ENCODE measurements around the gene MTX2.

- TF ChIP-seq, protein P1, sequence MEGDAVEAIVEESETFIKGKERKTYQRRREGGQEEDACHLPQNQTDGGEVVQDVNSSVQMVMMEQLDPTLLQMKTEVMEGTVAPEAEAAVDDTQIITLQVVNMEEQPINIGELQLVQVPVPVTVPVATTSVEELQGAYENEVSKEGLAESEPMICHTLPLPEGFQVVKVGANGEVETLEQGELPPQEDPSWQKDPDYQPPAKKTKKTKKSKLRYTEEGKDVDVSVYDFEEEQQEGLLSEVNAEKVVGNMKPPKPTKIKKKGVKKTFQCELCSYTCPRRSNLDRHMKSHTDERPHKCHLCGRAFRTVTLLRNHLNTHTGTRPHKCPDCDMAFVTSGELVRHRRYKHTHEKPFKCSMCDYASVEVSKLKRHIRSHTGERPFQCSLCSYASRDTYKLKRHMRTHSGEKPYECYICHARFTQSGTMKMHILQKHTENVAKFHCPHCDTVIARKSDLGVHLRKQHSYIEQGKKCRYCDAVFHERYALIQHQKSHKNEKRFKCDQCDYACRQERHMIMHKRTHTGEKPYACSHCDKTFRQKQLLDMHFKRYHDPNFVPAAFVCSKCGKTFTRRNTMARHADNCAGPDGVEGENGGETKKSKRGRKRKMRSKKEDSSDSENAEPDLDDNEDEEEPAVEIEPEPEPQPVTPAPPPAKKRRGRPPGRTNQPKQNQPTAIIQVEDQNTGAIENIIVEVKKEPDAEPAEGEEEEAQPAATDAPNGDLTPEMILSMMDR (IDR thresholded peaks at IDR 0.05): no peak
- no peak for TF ChIP-seq POLR2A (IDR thresholded peaks at IDR 0.05)
Observed at GRCh38 chr2:176378323-176378722, 109.1 kb downstream of the MTX2 start.

Data from body of pancreas (tissue), 4 donors.